HL-60 (cell line): ENCODE results near the gene SPSB2.

Experiments
- CTCF ChIP-seq: IDR thresholded peaks from one replicate; pipeline ENCODE4 v1.5.1; 2011; ENCODE audit warnings: low read length, control low read depth, inconsistent platforms; ENCODE audit not compliant: insufficient read depth
- POLR2AphosphoS5 ChIP-seq: IDR thresholded peaks from 2 replicates; pipeline ENCODE4 v1.6.1; 2012; ENCODE audit warnings: low read depth

- TF ChIP-seq POLR2AphosphoS5 (no peak), CTCF (no peak)
Observed at GRCh38 chr12:6824085-6824775, 48.9 kb downstream of the SPSB2 start.
